ENCODE measurements around the gene PRDM16.

- TF ChIP-seq CTCF (optimal IDR thresholded peaks at IDR 0.05 in 1 of 3, IDR thresholded peaks at IDR 0.05 in 1 of 3, conservative IDR thresholded peaks at IDR 0.05 in 1 of 3; ENCODE audit: extremely low read depth in 1 of 3, insufficient read depth in 2 of 3, low read length in 3 of 3) (no peak), EZH2 (IDR thresholded peaks at IDR 0.05; ENCODE audit: low read length) (no peak)
Measured at GRCh38 chr1:3469849-3470649, 401.0 kb downstream of the PRDM16 start.
